Measurements from ENCODE around the gene NXNL1. TPM values are rescaled to one million over a fixed set of nuclear protein-coding genes. Genes with fewer than 3 reads are reported as not detected.

The NXNL1 gene
- total RNA-seq, 1 experiment from 2014 or later, result not detected

DNA sequence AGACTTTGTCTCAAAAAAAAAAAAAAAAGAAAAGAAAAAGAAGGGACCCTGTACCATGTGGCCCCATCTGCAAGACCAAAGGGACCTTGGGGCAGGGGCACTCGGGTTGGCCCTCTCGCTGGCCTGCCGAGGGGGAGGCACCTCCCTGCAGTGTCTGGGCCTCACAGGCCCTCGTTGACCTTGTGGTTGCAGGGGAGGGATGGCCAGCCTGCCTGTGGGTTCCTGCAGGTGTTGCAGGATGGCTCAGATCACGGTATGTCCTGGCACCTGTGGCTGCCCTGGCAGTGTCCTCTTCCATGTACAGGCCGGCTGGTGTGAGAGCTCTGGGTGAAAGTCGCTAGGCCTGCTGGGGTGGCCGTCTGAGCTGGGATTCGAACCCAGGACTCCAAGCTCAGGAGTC lies 46.0 kb upstream of the NXNL1 start:
- H3K4me1 ChIP-seq (ENCODE audit: control insufficient read depth, insufficient read depth, low read length), result no peaks in the 10 kb centered on the region; the same call in 1 of the 2 replicates
- ChIA-PET POLR2A (no interaction called here), CTCF (interaction anchor here (0.7 kb wide), 1 partner anchor 67 kb away, joined by 3 read pairs; no protein-coding TSS in a partner anchor)
- ATAC-seq, result no peak
- H3K27ac ChIP-seq (ENCODE audit: low read length), result no peak overlapping the region
- H3K4me3 ChIP-seq (ENCODE audit: low read depth in 2 of 2, low read length in 2 of 2), result no peak overlapping the region
- intact Hi-C loops (cut with micrococcal nuclease; ENCODE audit: unreplicated experiment), result no loop called here
- H3K9me3 ChIP-seq (ENCODE audit: control insufficient read depth, insufficient read depth, low read depth, low read length), result no peaks in the 10 kb centered on the region
- no peak for TF ChIP-seq TCF7L2 (IDR thresholded peaks at IDR 0.05; ENCODE audit: low read depth, low read length)
- TF ChIP-seq, protein P1, sequence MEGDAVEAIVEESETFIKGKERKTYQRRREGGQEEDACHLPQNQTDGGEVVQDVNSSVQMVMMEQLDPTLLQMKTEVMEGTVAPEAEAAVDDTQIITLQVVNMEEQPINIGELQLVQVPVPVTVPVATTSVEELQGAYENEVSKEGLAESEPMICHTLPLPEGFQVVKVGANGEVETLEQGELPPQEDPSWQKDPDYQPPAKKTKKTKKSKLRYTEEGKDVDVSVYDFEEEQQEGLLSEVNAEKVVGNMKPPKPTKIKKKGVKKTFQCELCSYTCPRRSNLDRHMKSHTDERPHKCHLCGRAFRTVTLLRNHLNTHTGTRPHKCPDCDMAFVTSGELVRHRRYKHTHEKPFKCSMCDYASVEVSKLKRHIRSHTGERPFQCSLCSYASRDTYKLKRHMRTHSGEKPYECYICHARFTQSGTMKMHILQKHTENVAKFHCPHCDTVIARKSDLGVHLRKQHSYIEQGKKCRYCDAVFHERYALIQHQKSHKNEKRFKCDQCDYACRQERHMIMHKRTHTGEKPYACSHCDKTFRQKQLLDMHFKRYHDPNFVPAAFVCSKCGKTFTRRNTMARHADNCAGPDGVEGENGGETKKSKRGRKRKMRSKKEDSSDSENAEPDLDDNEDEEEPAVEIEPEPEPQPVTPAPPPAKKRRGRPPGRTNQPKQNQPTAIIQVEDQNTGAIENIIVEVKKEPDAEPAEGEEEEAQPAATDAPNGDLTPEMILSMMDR (IDR thresholded peaks at IDR 0.05), result no peak
- no peak for TF ChIP-seq POLR2AphosphoS5 (IDR thresholded peaks at IDR 0.05; ENCODE audit: low read depth, low read length)
- TF ChIP-seq SIN3A (IDR thresholded peaks at IDR 0.05; ENCODE audit: borderline replicate concordance, insufficient read depth, low read depth, low read length), result no peak
- TF ChIP-seq, protein P2, sequence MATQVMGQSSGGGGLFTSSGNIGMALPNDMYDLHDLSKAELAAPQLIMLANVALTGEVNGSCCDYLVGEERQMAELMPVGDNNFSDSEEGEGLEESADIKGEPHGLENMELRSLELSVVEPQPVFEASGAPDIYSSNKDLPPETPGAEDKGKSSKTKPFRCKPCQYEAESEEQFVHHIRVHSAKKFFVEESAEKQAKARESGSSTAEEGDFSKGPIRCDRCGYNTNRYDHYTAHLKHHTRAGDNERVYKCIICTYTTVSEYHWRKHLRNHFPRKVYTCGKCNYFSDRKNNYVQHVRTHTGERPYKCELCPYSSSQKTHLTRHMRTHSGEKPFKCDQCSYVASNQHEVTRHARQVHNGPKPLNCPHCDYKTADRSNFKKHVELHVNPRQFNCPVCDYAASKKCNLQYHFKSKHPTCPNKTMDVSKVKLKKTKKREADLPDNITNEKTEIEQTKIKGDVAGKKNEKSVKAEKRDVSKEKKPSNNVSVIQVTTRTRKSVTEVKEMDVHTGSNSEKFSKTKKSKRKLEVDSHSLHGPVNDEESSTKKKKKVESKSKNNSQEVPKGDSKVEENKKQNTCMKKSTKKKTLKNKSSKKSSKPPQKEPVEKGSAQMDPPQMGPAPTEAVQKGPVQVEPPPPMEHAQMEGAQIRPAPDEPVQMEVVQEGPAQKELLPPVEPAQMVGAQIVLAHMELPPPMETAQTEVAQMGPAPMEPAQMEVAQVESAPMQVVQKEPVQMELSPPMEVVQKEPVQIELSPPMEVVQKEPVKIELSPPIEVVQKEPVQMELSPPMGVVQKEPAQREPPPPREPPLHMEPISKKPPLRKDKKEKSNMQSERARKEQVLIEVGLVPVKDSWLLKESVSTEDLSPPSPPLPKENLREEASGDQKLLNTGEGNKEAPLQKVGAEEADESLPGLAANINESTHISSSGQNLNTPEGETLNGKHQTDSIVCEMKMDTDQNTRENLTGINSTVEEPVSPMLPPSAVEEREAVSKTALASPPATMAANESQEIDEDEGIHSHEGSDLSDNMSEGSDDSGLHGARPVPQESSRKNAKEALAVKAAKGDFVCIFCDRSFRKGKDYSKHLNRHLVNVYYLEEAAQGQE (IDR thresholded peaks at IDR 0.05; ENCODE audit: insufficient read depth in 1 of 2, low read depth in 2 of 2, low read length in 1 of 2), result no peak
- no TSS peak for BruUV-seq (replicated peaks)
- in situ Hi-C loops (cut with HindIII; ENCODE audit: low pct_unique_long_range_greater_than_20kb, low sequenced_read_pairs), result no loop called here
- no peaks in the 10 kb centered on the region for H3K27me3 ChIP-seq (ENCODE audit: control insufficient read depth, insufficient read depth, low read length)
- no peaks in the 10 kb centered on the region; the same call in 1 of the 2 replicates for H3K36me3 ChIP-seq (ENCODE audit: control insufficient read depth, insufficient read depth, low read length)
- no peak for DNase-seq (ENCODE audit: low read depth, low spot score)

DNA sequence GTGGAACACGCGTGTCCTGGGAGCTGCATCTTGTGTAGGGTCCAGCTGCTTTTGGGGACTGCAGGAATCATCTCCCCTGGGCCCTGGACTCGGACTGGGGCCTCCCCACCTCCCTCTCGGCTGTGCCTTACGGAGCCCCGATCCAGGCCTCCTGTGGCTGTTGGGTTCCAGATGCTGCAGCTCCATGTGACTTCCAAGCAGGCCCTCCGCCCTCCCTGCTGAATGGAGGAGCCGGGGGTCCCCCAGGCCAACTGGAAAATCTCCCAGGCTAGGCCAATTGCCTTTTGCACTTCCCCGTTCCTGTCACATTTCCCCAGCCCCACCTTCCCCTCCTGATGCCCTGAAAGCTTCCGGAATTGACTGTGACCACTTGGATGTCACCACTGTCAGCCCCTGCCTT lies 44.5 kb upstream of the NXNL1 start:
- CTCF ChIA-PET, result no interaction called here
- in situ Hi-C loops (cut with HindIII; ENCODE audit: low pct_unique_long_range_greater_than_20kb, low sequenced_read_pairs), result no loop called here
- no peak for TF ChIP-seq SIN3A (IDR thresholded peaks at IDR 0.05; ENCODE audit: borderline replicate concordance, insufficient read depth, low read depth, low read length)
- TF ChIP-seq, protein P2 (IDR thresholded peaks at IDR 0.05; ENCODE audit: insufficient read depth in 1 of 2, low read depth in 2 of 2, low read length in 1 of 2), result no peak
- no peak for TF ChIP-seq TCF7L2 (IDR thresholded peaks at IDR 0.05; ENCODE audit: low read depth, low read length)
- no peak for TF ChIP-seq POLR2AphosphoS5 (IDR thresholded peaks at IDR 0.05; ENCODE audit: low read depth, low read length)

More for the DNA sequence above, 44.5 kb upstream of the NXNL1 start:
- H3K36me3 ChIP-seq (ENCODE audit: control insufficient read depth, insufficient read depth, low read length), result no peaks in the 10 kb centered on the region
- H3K9me3 ChIP-seq (ENCODE audit: control insufficient read depth, insufficient read depth, low read depth, low read length), result no peaks in the 10 kb centered on the region
- H3K4me3 ChIP-seq (ENCODE audit: low read depth in 2 of 2, low read length in 2 of 2), result no peak overlapping the region
- POLR2A ChIA-PET, result no interaction called here
- no peak for DNase-seq (ENCODE audit: low read depth, low spot score)
- intact Hi-C loops (cut with micrococcal nuclease; ENCODE audit: unreplicated experiment), result no loop called here
- BruUV-seq (replicated peaks), result no TSS peak
- H3K27me3 ChIP-seq (ENCODE audit: control insufficient read depth, insufficient read depth, low read length), result no peaks in the 10 kb centered on the region
- ATAC-seq, result no peak
- H3K4me1 ChIP-seq (ENCODE audit: control insufficient read depth, insufficient read depth, low read length), result no peaks in the 10 kb centered on the region; the same call in 1 of the 2 replicates
- H3K27ac ChIP-seq (ENCODE audit: low read length), result no peak overlapping the region

Measured in Panc1 (cell line).